Measurements from ENCODE around the gene ZNF358.

Gene ZNF358

DNA sequence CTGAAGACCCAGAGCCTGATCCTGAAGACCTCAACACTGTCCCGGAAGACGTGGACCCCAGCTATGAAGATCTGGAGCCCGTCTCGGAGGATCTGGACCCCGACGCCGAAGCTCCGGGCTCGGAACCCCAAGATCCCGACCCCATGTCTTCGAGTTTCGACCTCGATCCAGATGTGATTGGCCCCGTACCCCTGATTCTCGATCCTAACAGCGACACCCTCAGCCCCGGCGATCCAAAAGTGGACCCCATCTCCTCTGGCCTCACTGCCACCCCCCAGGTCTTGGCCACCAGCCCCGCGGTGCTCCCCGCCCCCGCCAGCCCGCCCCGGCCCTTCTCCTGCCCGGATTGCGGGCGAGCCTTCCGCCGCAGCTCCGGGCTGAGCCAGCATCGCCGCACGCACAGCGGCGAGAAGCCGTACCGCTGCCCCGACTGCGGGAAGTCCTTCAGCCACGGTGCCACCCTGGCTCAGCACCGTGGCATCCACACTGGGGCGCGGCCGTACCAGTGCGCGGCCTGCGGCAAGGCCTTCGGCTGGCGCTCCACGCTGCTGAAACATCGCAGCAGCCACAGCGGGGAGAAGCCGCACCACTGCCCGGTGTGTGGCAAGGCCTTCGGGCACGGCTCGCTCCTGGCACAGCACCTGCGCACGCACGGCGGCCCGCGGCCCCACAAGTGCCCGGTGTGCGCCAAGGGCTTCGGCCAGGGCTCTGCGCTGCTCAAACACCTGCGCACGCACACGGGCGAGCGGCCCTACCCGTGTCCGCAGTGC, 3.6 kb downstream of the ZNF358 start:
- no peak for DNase-seq

DNA sequence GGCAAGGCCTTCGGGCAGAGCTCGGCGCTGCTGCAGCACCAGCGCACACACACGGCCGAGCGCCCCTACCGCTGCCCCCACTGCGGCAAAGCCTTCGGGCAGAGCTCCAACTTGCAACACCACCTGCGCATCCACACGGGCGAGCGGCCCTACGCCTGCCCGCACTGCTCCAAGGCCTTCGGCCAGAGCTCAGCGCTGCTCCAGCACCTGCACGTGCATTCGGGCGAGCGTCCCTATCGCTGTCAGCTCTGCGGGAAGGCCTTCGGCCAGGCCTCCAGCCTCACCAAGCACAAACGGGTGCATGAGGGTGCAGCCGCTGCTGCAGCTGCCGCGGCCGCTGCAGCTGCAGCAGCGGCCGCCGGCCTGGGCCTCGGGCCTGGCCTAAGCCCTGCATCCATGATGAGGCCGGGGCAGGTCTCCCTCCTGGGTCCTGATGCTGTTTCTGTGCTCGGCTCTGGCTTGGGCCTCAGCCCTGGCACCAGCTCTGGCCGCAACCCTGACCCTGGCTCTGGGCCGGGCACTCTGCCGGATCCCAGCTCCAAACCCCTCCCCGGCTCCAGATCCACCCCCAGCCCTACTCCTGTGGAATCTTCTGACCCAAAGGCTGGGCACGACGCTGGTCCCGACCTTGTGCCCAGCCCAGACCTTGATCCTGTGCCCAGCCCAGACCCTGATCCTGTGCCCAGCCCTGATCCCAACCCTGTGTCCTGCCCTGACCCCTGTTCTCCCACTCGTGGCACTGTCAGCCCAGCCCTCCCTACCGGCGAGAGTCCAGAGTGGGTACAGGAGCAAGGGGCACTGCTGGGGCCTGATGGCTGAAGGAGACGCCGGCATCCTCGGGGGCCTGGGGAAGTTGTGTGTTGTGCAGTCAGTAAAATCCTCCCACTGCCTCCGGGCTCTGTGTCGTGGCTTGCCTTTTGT, 4.5 kb downstream of the ZNF358 start:
- DNase-seq: peak in 38 of 56 donors; percentile 3 to 77 (median 37)

DNA sequence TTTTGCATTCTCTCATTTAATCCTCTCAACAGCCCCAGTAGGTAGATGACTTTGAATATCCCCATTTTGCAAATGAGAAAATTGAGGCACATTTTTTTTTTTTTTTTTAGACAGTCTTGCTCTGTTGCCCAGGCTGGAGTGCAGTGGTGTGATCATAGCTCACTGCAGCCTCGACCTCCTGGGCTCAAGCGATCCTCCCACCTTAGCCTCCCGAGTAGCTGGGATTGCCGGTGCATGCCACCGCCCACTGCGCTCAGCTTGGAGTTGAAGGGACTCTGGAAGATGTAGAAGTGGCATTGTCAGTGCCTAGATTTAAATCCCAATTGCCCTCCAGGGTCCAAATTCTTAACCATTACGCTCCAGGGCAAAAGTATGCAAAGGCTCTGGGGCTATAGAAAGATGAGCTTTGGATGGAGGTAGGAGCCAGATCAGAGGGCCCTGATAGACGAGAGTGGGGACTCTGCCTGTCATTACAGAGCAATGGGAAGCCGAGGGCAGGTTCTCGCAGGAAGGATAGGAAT, 5.7 kb downstream of the ZNF358 start:
- no peak for DNase-seq

DNA sequence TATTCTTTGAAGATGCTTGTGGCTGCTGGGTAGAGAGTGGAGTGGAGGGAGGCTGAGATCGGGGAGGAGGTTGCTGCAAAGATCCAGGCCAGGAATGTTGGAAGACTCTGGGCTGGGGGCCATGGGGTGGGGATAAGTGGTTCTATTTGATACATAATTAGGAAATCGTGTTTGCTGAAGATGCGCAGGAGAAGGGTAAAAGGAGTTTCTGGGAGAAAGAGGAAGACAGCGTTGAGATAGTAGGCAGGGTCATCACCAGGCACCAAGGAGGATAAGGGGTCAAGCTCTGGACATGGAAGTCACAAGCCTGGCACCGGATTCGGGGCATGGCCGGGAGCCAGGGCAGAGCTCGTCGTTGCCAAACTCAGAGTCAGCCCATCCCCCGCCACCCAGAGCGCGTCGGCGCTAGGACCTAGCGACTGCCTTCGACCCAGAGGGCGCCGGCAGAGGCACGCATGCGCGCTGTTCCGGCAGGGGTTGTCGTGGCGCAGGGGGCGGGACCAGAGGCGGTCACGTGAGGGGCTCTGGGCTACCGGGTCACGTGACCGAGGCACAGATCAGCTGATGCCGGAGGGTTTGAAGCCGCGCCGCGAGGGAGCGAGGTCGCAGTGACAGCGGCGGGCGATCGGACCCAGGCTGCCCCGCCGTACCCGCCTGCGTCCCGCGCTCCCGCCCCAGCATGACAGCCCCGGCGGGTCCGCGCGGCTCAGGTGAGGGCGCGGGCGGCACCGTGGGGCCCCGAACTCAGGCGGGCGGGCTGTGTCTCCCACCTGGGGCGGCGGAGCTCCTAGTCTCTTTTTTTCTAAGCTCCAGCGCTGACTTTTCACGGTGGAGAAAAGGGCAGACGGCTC, 6.4 kb downstream of the ZNF358 start, which contains the start of gene MCOLN1:
TSS of gene MCOLN1 (plus strand) at position 553 of the 851 bp plus-strand sequence. CDS start at position 680, 127 bp downstream.
- peak; percentile 77 to 99 (median 94) for DNase-seq

DNA sequence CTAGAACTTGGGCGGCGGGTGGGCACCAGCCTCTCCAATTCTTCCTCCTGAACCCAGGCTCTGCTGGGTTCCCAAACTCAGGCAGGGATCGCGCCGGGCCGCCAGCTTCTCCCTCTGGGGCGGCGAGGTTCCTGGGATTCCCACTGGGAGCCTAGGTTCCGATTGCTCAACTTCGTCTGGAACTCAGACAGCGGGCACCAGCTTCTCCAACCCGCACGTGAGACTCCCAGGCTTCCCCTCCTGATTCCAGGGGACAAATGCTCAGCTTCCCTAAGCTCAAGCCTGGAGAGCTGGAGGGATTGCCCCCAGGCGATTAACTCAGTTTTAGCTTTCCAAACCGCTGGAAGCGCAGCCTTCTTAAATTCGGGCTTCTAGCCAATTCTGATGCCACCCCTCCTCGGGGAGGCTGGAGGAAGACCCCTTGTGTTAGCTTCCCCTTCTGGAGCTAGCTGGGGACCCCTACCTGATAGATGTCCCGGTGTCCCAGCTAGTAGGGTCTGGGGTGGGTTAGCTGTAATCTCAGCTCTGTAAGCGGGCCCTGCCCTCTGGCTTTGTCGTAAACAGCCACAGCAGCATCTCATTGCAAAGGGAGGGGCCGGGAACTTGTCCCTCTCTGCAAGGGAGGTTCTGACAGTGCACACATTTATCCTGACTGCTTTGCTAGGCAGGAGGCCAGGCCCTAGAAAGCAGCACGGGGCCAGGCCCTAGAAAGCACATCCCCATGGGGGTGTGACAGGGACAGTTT, 7.2 kb downstream of the ZNF358 start:
- peak in 1 of 56 donors; percentile 55 for DNase-seq

DNA sequence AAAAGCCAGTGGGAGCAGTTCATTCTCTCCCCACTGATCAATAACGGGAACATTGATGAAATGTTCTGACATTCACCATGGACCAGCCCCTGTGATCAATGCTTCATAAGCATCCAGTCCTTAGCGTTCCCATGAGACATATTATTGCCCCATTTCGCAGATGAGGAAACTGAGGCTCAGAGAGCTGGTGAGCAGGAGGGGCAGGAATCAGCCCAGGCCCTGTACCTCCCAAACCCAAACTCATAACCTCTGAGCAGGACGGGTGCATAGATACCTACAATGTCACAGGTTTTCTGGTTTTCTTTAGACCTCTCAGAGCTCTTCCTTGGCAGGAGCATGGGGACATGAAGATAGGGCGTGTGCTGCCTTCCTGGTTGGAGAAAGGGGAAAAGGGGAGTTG, 8.6 kb downstream of the ZNF358 start:
- DNase-seq: no peak

DNA sequence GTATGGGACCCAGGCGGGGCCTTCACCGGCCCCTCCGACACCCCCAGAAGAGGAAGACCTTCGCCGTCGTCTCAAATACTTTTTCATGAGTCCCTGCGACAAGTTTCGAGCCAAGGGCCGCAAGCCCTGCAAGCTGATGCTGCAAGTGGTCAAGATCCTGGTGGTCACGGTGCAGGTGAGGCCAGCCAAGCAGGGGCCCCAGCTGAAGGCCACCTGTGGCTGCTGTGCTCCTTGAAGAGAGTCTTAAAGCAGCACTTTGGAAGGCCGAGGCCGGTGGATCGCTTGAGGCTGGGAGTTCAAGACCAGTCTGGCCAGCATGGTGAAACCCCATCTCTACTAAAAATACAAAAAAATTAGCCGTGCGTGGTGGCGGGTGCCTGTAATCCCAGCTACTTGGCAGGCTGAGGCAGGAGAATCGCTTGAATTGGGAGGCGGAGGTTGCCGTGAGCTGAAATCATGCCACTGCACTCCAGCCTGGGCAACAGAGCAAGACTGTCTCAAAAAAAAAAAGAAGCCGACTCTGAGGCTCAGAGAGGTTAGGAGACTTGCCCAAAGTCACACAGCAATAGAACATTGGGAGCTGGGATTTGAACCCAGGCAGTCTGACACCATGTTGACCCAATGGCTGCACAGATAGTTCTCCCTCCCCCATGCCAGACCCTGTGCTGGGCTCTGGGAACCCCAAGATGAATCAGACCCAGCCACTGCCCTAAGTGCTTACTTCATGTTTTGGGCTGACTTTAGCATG, 9.3 kb downstream of the ZNF358 start:
- DNase-seq: no peak

DNA sequence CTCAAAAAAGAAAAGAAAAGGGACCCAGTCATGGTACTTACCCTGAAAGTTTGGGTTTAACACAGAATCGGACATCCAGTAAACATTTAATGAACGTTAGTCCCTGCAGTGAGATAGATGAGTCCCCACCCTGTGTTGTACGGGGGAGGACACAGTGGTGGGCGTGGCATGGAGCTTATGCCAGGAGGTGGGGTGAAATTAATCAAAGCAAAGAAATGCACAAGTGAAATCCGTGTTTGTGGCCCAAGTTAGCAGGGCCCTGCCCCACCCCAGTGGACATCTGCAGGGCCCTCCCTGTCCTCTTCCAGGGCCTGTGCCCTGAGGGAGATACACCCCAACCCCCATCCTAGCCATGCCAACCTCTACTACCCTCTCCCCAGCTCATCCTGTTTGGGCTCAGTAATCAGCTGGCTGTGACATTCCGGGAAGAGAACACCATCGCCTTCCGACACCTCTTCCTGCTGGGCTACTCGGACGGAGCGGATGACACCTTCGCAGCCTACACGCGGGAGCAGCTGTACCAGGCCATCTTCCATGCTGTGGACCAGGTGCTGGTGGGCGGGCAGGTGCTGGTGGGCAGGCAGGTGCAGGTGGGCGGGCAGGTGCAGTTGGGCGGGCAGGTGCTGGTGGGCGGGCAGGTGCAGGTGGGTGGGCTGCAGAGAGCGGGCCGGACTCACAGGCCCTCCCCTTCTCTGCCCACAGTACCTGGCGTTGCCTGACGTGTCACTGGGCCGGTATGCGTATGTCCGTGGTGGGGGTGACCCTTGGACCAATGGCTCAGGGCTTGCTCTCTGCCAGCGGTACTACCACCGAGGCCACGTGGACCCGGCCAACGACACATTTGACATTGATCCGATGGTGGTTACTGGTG, 10.4 kb downstream of the ZNF358 start:
- DNase-seq: no peak

DNA sequence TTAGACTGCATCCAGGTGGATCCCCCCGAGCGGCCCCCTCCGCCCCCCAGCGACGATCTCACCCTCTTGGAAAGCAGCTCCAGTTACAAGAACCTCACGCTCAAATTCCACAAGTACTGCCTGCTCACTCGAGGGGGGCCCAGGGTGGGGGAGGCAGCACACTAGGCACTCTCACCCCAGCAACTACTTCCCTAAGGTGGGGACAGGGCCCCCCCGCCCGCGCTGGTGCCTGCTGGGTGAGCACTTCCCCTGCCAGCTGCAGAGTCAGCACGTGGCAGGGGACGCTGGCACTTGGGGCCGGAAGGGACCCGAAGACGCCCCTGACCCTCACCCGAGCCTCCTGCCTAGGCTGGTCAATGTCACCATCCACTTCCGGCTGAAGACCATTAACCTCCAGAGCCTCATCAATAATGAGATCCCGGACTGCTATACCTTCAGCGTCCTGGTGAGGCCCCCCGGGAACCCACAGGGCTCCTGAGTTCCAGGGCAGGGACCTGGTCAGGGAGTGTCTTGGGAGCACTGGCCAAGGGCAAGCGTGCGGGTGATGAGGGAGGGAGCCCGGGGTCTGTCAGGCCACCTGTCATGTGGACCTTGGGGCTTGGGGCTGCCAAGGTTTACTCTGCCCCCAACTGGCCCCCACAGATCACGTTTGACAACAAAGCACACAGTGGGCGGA, 11.8 kb downstream of the ZNF358 start:
- DNase-seq: peak in 9 of 56 donors; percentile 6 to 43 (median 17)

DNA sequence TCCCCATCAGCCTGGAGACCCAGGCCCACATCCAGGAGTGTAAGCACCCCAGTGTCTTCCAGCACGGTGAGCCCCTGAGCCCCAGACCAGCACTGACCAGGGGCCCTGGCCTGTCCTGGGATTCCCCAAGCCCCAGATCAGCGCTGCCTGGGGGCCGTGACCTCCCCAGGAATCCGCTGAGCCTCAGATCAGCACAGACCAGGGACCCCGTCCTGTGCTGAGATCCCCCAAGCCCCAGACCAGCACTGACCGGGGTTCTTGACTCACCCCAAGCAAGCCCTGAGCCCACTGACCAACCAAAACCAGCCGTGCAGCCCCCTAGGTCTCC, 12.3 kb downstream of the ZNF358 start:
- DNase-seq: no peak

DNA sequence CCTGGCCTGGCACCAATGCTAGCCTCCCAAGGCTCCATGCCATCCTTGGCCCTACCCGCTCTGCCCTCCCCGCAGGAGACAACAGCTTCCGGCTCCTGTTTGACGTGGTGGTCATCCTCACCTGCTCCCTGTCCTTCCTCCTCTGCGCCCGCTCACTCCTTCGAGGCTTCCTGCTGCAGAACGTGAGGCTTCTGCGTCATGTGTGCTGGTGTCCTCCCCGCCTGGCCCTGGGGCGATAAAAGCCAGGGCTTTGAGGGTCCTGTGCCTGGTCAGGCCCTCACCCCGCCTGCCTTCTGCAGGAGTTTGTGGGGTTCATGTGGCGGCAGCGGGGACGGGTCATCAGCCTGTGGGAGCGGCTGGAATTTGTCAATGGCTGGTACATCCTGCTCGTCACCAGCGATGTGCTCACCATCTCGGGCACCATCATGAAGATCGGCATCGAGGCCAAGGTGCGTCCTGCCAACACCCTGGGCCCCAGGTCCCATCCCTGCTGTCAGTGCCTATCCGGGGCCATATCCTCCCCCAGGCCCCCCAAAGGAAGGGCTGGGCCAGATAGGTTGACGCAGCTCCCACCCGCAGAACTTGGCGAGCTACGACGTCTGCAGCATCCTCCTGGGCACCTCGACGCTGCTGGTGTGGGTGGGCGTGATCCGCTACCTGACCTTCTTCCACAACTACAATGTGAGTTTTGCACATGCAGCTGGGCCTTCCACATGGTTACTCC, 12.8 kb downstream of the ZNF358 start:
- no peak for DNase-seq

DNA sequence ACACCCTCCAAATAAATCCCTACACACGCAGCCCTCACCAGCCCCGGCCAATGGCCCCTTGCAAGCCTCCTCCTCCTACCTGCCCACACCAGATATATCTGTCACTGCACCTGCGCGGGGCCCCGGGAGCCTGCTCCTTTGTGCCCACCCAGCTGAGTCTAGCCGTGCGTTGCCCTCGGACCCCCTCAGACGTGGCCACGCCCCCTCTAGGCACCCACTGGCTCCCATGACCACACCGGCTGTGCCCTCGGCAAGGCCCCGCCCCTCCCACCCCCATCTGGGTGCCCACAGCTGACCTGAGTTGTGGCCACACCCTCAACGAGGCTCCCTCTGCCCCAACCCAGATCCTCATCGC, 13.3 kb downstream of the ZNF358 start:
- DNase-seq: no peak

DNA sequence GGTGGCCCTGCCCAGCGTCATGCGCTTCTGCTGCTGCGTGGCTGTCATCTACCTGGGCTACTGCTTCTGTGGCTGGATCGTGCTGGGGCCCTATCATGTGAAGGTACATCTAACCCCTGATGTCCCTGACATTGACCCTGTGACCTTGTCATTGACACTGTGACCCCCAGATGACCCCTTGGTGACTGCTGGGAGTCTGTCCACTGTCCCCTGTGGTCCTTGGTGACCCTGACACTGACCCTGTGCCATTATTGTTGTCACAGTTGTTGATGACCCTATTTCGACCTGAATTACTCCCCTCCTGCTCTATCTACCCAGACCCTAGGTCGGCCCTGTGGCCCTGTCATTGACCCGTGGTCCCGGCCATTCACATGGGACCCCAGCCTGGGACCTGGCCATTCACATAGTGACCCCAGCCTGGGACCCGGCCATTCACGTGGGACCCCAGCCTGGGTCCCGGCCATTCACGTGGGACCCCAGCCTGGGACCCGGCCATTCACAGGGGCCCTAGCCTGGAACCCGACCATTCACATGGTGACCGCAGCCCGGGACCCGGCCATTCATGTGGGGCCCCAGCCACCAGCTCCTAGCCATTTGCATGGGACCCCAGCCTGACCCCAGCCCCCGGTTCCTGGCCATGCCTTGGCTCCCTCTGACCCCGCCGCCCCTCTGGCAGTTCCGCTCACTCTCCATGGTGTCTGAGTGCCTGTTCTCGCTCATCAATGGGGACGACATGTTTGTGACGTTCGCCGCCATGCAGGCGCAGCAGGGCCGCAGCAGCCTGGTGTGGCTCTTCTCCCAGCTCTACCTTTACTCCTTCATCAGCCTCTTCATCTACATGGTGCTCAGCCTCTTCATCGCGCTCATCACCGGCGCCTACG, 13.9 kb downstream of the ZNF358 start:
- DNase-seq: no peak

DNA sequence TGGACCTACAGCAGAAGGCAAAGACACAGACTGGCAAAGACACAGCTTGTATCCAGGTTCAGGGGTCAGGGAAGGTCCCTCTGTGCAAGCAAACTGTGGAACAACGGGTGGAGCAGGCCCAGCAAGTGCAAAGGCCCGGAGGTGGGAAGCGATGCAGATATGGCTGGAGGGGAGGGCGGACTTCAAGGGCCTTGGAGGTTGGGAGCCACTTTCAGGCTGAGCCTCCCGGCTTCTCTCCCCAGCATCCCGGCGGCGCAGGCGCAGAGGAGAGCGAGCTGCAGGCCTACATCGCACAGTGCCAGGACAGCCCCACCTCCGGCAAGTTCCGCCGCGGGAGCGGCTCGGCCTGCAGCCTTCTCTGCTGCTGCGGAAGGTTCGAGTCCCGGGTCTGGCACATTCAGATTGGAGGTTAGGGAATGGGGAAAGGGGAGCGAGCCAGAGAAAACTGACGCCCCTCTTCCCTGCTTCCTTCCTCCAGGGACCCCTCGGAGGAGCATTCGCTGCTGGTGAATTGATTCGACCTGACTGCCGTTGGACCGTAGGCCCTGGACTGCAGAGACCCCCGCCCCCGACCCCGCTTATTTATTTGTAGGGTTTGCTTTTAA, 17.5 kb downstream of the ZNF358 start:
- DNase-seq: peak in 33 of 56 donors; percentile 14 to 60 (median 34)

DNA sequence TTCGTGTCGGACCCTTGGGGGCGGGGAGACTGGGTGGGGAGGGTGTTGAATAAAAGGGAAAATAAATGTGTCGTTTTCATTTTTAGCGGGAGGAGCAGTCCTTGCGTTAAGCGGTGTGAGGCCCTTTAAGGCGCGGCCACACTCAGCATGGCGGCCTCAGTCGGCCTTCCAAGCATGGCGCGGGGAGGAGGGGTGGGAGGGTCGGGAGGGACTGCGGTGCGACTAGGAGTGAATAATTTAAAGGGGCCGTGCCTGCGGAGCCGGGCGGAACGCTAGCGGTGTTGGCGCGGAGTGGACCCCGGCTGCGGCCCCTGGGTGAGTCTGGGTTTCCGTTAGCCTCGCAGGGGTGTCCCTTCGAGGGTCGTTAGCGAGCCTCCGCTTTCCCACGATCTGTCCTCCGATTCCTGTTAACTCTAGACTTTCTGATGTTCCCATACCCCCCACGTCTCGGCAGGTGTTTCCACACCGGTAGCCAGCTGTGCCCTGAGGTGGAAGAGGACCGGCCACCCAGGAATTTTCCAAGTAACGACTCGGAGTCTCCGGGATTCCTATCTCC, 18.1 kb downstream of the ZNF358 start:
- DNase-seq: peak; percentile 26 to 91 (median 78)
